AG04450 (cell line): ENCODE measurements around the gene WBP2. TPM values are rescaled to one million over a fixed set of nuclear protein-coding genes. Genes with fewer than 3 reads are reported as not detected.

Experiments
- CTCF ChIA-PET: fragments of 300-600, 350-600 bp; formaldehyde crosslinking; extraction: SDS; loops from one replicate; lab custom pipeline; 2022; ENCODE audit warnings: antibody characterized with exemption, inconsistent platforms; lab: Charles Lee
- POLR2A ChIA-PET: fragments of 350-600 bp; formaldehyde crosslinking; extraction: SDS; loops from one replicate; lab custom pipeline; 2021; ENCODE audit warnings: antibody characterized with exemption, inconsistent platforms; lab: Yijun Ruan, JAX
- DNase-seq: peaks from one replicate; pipeline ENCODE4 v3.0.0-alpha.2; 2011; ENCODE audit warnings: low read depth, low spot score
- H3K27ac ChIP-seq: one replicate; pipeline ENCODE4 v1.5.1; 2012; ENCODE audit warnings: low read depth, low read length, control low read depth
- H3K27me3 ChIP-seq: one replicate; pipeline ENCODE4 v1.6.0; 2012; ENCODE audit warnings: low read length; ENCODE audit not compliant: control insufficient read depth, insufficient read depth
- H3K4me3 ChIP-seq: 2 replicates; pipeline ENCODE4 v1.5.1; 2011; ENCODE audit warnings: mild to moderate bottlenecking, low read depth, low read length, control low read depth
- H3K9me3 ChIP-seq: 2 replicates; pipeline ENCODE4 v1.5.1; 2012; ENCODE audit warnings: low read length; ENCODE audit not compliant: control insufficient read depth, insufficient read depth
- polyA plus RNA-seq: library from polyadenylated mRNA; depleted of rRNA; stranded (reverse); fragments of >200 nt; gene quantifications from 2 replicates; pipeline ENCODE4 v1.2.3, GENCODE V29; 2011
- TF ChIP-seq, protein P1 (sequence below): IDR thresholded peaks from 2 replicates; pipeline ENCODE4 v1.5.1; 2011; ENCODE audit warnings: low read depth, low read length, control low read depth, inconsistent platforms

The WBP2 gene
- polyA plus RNA-seq, 1 experiment, result 35.3 TPM

DNA sequence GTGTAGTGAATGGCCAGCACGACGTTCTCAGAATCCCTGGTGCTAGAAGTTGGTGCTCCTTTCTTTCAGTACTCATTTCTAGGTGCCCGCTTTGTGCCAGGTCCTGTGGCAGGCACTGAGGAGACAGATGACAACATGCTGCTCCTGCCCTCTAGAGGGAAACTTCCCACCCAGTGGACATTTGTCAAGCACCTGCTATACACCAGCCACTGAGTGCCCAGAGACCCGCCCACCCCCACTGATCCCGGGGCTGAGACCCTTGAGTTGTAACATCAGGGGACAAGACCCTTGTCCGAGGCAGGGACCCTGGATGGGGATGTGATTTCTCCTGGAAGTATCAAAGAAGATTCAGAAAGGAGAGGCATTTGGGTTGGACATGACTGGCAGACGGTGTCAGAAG lies 36.0 kb downstream of the WBP2 start:
- ChIA-PET CTCF (interaction anchor here (0.6 kb wide), 1 partner anchor 36 kb away, joined by 4 read pairs; the partner anchor contains the start of gene WBP2), POLR2A (no interaction called here)
- Histone ChIP-seq H3K9me3 (no peaks in the 10 kb centered on the region), H3K27me3 (no peaks in the 10 kb centered on the region), H3K4me3 (no peak overlapping the region), H3K27ac (no peak overlapping the region)
- TF ChIP-seq, protein P1, sequence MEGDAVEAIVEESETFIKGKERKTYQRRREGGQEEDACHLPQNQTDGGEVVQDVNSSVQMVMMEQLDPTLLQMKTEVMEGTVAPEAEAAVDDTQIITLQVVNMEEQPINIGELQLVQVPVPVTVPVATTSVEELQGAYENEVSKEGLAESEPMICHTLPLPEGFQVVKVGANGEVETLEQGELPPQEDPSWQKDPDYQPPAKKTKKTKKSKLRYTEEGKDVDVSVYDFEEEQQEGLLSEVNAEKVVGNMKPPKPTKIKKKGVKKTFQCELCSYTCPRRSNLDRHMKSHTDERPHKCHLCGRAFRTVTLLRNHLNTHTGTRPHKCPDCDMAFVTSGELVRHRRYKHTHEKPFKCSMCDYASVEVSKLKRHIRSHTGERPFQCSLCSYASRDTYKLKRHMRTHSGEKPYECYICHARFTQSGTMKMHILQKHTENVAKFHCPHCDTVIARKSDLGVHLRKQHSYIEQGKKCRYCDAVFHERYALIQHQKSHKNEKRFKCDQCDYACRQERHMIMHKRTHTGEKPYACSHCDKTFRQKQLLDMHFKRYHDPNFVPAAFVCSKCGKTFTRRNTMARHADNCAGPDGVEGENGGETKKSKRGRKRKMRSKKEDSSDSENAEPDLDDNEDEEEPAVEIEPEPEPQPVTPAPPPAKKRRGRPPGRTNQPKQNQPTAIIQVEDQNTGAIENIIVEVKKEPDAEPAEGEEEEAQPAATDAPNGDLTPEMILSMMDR, result no peak
- DNase-seq, result no peak

DNA sequence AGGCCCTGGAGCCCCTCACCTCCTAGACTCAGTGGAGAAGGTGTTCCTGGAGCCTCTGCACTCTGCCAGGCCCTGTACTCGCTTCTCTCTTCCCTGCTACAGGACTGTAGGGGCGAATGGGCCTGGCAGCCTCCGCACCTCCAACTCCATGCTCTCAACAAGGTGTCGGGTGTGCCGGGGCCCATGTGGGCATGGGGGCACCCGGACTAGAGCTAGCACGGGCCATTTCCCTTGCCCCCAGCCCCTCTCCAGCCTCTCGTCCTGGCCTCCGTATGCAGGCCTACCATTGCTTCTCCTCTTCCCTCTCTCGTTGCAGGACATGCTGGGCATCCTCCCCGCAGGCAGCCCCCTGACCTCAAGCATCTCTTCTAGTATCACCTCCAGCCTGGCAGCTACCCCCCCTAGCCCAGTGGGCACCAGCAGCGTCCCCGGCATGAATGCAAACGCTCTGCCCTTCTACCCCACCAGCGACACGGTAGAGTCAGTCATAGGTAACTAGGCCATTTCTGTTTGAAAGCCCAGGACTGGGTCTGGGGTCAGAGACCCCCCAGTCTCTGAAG lies 36.7 kb downstream of the WBP2 start:
- H3K27ac ChIP-seq, result no peak overlapping the region
- TF ChIP-seq, protein P1, result no peak
- H3K27me3 ChIP-seq, result no peaks in the 10 kb centered on the region
- H3K4me3 ChIP-seq, result no peak overlapping the region
- ChIA-PET POLR2A (no interaction called here), CTCF (interaction anchor here (0.6 kb wide), 1 partner anchor 37 kb away, joined by 4 read pairs; the partner anchor contains the start of gene WBP2)
- no peaks in the 10 kb centered on the region; the same call in 1 of the 2 replicates for H3K9me3 ChIP-seq
- DNase-seq, result no peak

DNA sequence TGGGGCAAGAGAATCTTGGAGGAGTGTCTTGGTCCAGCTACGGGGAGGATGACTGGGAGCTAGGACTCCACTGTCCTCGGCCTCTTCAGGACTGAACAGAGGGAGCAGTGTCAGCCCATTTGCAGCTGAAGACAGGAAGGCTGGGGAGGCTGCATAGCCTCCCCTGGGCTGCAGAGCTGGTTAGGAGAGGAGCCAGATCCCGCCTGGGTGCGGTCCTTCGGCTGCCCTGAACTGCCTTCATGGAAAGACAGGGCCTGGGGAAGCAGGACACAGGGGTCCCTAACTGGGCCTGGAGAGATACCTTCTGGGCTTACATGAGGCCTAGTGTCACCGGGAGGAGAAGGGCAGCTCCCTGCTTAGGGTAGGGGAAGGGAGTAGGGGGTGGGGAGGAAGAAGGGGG lies 37.6 kb downstream of the WBP2 start:
- CTCF ChIA-PET, result no interaction called here
- DNase-seq, result no peak
- H3K4me3 ChIP-seq, result no peak overlapping the region
- POLR2A ChIA-PET, result no interaction called here
- TF ChIP-seq, protein P1, result no peak
- no peak overlapping the region for H3K27ac ChIP-seq
- H3K27me3 ChIP-seq, result no peaks in the 10 kb centered on the region
- no peaks in the 10 kb centered on the region; the same call in 1 of the 2 replicates for H3K9me3 ChIP-seq

DNA sequence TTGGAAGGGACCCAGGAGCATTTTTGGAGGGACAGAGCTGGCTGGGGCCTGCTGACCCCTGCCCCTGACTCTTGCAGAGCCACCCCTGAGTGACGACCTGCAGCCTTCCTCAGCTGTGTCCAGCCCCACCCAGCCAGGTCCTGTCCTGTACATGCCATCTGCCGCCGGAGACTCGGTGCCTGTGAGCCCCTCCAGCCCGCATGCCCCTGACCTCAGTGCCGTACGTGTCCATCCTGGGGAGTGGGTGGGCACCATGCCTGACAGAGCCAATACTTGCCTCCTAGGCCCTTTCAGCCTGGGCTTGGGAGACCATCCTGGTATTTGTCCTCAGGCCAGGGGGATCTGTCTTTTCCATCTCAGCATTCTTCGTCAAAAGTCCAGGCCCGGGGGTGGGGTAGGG lies 38.4 kb downstream of the WBP2 start:
- Histone ChIP-seq H3K27me3 (no peaks in the 10 kb centered on the region), H3K4me3 (no peak overlapping the region), H3K27ac (no peak overlapping the region), H3K9me3 (no peaks in the 10 kb centered on the region; the same call in 1 of the 2 replicates)
- no peak for DNase-seq
- ChIA-PET POLR2A (no interaction called here), CTCF (interaction anchor here (1.7 kb wide), 1 partner anchor 34 kb away, joined by 9 read pairs; no protein-coding TSS in a partner anchor)
- TF ChIP-seq, protein P1, result no peak

DNA sequence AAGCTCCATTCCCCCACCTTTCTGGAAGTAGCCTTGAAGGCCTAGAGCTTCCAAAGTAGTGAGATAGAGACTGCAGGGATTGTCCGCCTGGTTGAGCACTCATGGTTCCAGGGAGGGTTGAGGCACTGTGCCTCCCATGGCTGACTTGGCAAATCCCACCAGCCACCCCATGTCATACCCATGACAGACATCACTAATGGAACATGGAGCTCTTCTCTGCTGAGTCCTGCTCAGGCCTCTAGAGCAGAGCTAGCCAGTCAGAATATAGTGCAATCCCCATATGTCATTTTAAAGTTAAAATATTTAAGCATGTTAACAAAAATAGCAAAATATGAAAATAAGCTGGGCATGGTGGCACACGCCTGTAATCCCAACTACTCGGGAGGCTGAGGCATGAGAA lies 39.7 kb downstream of the WBP2 start:
- TF ChIP-seq, protein P1, result no peak
- Histone ChIP-seq H3K9me3 (no peaks in the 10 kb centered on the region; the same call in 1 of the 2 replicates), H3K4me3 (no peak overlapping the region), H3K27me3 (no peaks in the 10 kb centered on the region), H3K27ac (peak overlapping the region; percentile 75)
- DNase-seq, result no peak
- ChIA-PET CTCF (interaction anchor here (1.4 to 2.3 kb wide), 3 partner anchors 12 to 32 kb away, joined by 4 to 12 read pairs (median 9); no protein-coding TSS in a partner anchor), POLR2A (interaction anchor here (0.5 to 1.6 kb wide), 4 partner anchors 10 to 63 kb away, joined by 3 to 19 read pairs (median 3); a partner anchor contains a TSS)
